T-helper 1 cell (primary cell): ENCODE measurements around the gene GNMT.
A peak's percentile ranks its signal among the peaks of the same experiment; 100 is the strongest.
"Not testable (repeated sequence)": the region's sequence is repeated elsewhere in the genome, so short reads cannot be mapped to it uniquely, and the experiment has no call there.

Experiments used
- DNase-seq, 5 donors: peaks; one replicate each; pipeline ENCODE4 v3.0.0-alpha.2; 2012 to 2020
- total RNA-seq, 4 donors: gene quantifications; one replicate each; lab custom pipeline; 2026; lab: John Stamatoyannopoulos, UW

GNMT gene
- 0.46 to 0.93 (median 0.50) reads per million in 4 donors for total RNA-seq

DNA sequence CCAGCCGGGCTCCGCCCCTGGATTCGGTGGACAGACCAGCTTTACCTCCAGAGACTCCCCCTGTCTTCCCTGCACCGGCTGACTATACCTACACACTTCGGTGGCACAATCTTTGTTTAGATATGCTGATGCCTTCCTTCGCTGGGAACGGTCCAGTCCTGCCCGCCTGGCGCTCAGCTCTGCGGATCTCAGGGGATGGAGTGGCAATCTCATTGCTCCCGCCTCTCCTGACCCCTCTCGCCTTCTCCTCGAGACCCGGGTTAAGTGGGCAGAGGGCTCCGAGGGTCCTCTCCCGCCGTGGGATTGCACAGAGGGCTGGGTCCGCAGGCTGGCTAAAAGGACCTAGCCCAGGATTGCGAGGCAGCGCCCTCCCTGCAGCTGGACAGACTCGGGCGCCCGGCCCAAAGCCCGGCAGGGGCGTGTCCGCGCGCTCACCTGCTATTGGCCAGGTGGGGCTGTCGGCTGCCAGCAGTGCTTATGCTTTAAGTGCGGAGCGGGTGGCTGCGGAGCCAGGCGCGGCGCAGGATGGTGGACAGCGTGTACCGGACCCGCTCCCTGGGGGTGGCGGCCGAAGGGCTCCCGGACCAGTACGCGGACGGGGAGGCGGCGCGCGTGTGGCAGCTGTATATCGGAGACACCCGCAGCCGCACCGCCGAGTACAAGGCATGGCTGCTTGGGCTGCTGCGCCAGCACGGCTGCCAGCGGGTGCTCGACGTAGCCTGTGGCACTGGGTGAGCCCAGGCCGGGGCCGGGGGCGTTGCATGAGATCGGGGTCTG lies at the start of gene GNMT:
Gene GNMT (plus strand): TSS at position 512 of the 777 bp plus-strand sequence. CDS start 14 bp downstream, at position 526.
- peak in 2 of 5 donors; percentile 29 to 30 for DNase-seq

DNA sequence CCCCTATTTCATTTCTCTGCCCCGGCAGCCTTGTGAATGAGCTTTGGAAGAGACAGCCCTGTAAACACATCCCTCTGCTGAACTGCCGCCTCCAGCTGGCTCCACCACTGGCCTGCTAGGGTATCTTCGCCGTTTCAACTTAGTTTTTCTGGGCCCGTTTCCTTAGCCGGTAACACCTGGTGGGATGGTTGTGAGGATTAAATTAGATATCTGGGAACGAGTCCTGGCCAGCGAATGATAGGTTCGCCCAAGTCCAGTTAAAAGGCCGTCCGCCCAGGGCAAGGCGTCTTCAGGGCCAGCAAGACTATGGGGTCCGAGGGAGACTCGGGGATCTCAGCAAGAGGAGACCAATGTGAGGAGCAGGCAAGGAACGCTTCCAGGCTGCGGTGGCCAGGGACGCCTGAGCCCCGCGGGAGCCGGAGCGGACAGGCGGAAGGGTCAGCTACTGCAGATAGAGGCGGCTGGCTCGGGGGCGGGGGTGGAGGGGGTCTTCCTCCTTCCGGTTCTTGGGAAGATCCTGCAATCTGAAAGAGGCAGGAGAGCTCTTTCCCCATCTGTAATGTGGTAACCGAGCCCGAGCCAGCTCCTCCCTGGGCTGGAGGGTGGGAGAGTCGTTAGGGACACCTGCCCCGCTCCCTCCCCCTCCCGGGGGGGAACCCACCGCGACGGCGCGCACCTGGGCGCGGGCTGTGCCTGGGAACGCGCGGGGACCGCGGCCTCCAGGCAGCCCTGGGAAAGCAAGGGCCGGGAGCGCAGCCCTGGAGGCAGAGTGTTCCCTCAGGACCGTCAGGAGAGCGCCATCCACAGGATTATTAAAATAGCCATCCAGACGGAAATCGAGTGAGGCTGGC lies 49.2 kb upstream of the GNMT start:
- DNase-seq = no peak

DNA sequence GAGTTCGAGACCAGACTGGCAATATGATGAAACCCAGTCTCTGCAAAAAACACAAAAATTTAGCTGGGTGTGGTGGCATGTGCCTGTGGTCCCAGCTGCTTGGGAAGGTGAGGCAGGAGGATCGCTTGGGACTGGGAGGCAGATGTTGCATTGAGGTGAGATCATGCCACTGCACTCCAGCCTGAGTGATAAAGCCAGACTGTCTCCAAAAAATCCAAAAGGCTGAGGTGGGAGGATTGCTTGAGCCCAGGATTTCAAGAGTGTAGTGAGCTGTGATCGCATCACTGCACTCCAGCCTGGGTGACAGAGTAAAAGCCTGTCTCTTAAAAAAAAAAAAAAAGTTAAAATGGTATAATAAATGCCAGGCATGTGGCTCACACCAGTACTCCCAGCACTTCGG lies 46.0 kb upstream of the GNMT start:
- DNase-seq = no peak

DNA sequence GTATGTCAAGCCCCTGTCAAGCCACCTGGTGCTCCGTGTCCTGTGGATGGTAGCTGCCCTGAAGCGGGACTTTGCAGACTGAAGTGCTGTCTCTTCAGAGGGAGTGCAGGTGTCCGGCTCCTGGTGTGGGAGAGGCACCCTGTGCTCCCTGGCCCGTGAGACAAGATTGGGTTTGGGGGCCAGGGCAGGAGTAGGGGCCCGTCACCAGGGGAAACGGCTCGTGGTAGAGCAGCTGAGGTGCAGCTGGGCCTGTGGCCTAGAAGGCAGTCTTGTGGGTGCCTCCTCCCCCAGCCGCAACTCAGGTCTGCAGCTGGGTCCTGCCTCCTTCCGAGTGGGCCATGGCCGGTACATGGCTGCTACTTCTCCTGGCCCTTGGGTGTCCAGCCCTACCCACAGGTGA lies 44.8 kb upstream of the GNMT start, which contains the start of gene PTCRA:
Gene PTCRA (plus strand): TSS at position 322 of the 400 bp plus-strand sequence. CDS start 17 bp downstream, at position 339.
- DNase-seq = no peak

DNA sequence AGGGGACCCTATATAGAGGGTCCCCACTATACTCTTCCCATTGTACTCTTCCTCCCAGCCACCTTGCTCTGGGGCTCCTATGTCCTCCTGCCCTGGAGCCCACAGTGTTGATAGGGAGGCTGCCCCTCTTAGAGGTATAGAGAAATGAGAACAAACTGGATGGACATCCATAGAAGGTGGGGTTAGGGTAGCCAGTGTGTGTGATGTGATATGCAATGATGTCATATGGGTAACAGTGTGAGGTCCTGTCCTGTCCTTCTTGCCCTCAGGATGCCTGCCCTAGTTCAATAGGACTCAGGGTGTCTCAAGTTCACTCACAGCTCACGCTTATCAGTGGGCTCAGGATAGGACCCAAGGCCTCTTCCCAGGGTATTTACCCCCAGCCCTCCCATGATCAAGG lies 44.3 kb upstream of the GNMT start:
- no peak for DNase-seq

DNA sequence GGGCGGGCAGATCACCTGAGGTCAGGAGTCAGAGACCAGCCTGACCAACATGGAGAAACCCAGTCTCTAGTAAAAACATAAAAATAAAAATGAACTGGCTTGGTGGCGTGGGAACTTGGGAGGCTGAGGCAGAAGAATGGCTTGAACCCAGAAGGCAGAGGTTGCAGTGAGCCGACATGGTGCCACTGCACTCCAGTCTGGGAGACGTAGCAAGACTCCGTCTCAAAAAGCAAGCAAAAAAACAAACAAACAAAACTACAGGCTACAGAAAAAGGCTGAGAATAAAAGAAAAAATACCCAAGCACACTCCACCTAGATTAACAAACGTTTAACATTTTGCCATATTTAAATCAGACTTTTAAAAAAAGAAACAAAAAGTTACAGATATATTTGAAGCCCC lies 38.8 kb upstream of the GNMT start:
- DNase-seq = no peak

DNA sequence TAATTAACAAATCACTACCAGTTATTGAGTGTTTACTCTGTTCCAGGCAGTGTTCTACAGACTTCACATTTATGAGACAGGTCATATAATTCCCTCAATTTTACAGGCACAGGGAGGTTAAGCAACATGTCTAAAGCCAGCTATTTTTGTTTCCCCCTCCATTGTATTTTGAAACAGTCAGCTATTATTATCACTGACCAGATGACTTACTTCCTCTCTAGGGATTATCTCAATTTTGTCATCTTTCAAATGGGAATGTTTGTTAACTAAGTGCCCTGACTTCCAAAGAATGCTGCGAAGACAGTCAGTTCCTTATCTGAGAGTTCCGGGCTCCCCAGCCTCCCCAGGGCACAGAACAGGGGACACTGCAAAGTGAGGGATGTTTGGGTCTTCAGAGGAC lies 36.9 kb upstream of the GNMT start:
- DNase-seq = no peak

DNA sequence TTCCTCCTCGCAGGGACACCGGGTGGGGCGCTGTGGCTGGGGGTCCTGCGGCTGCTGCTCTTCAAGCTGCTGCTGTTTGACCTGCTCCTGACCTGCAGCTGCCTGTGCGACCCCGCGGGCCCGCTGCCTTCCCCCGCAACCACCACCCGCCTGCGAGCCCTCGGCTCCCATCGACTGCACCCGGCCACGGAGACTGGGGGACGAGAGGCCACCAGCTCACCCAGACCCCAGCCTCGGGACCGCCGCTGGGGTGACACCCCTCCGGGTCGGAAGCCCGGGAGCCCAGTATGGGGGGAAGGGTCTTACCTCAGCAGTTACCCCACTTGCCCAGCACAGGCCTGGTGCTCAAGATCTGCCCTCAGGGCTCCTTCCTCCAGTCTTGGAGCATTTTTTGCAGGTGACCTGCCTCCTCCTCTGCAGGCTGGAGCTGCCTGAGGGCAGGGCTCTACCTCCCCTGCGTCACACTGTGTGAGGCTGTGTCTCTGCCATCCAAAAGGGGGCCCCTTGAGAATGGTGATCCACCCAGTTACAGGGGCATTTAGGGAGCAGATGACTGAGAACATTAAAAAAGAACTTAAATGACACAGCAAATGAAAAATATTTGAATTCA lies 35.2 kb upstream of the GNMT start:
- no peak for DNase-seq

DNA sequence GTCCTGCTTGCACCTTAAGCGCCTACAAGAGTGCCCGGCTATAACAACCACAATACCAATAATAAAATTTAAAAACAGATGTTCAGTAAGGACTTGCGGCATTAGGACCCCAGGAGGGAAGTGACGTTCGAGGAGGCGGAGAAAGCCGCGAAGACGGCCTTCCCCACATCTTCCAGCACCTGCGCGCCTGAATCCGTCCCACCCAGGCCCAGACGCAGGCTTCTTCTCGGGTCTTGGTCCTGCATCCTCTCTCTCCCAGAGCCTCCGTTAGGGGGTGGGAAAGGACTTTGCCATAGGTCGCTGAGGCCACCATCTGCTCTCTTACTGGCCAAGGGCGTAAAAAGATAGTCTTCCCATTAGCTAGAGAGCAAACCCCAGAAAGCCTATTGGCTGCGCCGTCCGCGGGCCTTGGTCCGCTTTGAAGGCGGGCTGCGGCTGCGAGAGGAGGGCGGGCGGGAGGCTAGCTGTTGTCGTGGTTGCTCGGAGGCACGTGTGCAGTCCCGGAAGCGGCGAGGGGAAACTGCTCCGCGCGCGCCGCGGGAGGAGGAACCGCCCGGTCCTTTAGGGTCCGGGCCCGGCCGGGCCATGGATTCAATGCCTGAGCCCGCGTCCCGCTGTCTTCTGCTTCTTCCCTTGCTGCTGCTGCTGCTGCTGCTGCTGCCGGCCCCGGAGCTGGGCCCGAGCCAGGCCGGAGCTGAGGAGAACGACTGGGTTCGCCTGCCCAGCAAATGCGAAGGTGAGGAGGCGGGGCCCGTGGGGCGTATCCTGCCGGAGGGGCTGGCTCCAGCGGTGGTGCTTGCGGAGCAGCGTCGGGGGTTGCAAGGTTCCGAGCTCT lies 31.4 kb upstream of the GNMT start, which contains the start of gene CNPY3:
Gene CNPY3 (plus strand): TSS at position 495 of the 835 bp plus-strand sequence. CDS start 91 bp downstream, at position 586.
- peak; percentile 85 to 99 (median 90) for DNase-seq

DNA sequence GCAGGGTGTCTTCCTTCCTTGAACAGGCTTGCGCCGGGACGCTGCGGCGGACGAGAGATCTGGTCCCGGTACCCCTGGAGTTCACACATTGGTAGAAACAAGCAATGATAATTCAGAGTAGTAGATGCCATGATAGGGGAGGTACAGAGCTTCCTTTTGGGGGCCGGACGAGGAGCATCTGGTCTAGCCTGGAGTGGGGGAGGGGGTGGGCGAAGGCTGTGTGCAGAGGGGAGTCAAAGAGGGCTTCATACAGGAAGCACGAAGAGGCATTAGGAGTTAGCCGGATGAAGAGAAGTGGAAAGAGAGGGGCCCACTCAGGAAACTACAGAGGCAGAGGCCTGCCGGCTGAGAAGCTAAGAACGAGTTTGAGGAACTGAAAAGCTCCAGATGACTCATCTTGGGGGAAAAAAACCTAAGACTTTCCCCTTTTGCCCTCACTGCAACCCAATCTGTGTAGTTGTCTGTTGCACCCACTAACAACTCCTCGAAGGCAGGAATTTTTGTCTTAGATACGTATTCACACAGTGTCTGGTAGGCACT lies 30.7 kb upstream of the GNMT start:
- DNase-seq = peak in 4 of 5 donors; percentile 31 to 83 (median 32)

DNA sequence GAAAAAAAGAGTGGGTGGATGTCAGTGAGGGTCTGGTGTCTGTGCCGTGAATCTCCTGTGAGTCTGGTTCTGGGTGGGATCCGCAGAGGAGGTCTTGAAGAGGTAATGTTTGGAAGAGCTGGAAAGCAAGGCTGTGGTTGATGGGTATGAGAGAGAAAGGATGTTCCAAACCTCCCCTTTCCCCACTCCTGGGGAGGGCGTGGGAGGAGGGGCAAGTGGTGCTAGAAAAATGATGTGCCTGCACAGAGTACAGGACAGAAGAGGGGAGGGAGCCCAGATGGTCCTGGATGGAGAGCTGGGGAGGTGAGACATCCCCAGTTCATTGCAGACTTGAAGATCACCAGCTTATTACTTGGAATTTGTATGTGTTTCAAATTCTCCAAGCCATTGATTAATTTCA lies 28.1 kb upstream of the GNMT start:
- no peak for DNase-seq

DNA sequence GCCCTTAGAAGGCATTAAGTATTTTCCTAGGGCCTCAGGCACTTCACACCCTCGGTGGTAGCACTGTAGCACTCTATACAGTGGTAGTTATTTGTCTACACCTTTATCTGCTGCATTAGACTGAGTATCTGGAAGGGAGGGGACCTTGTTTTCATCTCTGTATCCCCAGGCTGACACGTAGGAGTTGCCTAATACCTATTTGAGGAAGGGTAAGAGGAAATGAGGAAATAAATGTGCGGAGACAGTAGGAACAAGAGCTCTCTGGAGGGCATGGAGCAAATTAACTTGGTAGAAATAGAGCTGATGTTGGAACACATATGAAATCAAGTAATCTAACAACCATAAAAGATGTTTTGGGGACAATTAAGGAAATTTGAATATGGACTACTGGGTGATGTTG lies 27.3 kb upstream of the GNMT start:
- DNase-seq = no peak

DNA sequence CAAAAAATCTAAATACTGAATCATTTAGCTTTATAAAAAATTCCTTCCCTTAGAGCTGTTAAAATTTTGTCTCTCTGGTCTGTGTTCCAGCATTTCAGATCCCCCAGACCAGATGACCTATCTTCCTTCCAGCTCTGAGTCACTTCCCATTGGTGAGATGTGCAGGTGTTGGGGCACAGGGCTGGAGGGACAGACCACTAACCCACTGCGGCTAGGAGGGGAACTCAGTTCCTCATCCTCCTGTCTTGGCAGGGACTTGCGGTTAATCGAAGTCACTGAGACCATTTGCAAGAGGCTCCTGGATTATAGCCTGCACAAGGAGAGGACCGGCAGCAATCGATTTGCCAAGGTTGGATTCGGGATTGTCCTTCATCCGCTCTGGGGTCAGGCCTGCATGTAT lies 25.2 kb upstream of the GNMT start:
- no peak for DNase-seq

DNA sequence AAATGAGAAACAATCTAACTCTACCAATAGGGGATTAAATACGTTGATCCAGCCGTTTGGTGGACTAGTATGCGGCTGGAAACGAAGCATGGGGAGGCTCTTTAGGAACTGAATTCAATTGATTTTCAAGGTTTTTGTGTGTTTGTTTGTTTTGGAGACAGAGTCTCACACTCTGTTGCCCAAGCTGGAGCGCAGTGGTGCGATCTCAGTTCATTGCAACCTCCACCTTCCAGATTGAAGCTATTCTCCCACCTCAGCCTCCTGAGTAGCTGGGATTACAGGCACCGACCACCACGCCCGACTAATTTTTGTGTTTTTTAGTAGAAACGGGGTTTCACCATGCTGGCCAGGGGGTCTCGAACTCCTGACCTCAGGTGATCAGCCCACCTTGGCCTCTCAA lies 24.2 kb upstream of the GNMT start:
- no peak for DNase-seq

DNA sequence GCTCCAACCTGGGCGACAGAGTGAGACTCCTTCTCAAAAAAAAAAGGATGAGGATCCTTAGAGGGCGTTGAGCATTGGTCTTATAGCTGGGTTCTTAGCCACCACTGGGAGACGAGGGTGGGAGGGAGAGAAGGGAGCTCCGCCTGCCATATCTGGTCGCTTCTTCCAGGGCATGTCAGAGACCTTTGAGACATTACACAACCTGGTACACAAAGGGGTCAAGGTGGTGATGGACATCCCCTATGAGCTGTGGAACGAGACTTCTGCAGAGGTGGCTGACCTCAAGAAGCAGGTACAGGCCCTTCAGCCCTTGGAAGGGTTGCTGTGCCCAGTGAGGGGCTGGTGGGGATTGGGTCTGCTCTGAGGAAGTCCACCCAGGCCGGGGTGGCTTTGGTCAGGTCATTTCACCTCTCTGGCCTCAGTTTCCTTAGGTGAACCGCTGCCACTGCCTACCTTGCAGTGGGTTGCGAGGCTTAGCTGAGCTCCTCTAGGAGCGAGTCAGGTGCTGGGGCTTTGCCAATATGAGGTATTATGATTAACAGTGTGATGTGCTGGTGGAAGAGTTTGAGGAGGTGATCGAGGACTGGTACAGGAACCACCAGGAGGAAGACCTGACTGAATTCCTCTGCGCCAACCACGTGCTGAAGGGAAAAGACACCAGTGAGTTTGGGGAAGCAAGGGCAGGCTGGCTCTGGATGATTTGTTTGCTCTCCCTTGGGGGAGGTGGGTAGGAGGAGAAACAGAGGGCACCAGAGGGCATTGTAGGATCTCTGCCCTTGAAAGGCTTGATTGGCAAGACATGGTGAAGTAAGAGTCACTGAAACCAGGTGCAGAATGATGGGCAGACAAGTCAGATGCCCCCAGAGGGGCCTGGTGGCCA lies 22.8 kb upstream of the GNMT start:
- DNase-seq = no peak

DNA sequence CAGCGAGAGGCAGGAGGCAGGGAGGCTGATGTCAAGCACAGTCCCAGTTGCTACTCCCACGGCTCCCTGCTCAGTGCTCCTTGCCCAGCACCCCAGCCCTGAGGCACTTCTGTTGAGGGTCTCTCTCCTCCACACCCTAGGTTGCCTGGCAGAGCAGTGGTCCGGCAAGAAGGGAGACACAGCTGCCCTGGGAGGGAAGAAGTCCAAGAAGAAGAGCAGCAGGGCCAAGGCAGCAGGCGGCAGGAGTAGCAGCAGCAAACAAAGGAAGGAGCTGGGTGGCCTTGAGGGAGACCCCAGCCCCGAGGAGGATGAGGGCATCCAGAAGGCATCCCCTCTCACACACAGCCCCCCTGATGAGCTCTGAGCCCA lies 22.1 kb upstream of the GNMT start:
- DNase-seq = no peak

DNA sequence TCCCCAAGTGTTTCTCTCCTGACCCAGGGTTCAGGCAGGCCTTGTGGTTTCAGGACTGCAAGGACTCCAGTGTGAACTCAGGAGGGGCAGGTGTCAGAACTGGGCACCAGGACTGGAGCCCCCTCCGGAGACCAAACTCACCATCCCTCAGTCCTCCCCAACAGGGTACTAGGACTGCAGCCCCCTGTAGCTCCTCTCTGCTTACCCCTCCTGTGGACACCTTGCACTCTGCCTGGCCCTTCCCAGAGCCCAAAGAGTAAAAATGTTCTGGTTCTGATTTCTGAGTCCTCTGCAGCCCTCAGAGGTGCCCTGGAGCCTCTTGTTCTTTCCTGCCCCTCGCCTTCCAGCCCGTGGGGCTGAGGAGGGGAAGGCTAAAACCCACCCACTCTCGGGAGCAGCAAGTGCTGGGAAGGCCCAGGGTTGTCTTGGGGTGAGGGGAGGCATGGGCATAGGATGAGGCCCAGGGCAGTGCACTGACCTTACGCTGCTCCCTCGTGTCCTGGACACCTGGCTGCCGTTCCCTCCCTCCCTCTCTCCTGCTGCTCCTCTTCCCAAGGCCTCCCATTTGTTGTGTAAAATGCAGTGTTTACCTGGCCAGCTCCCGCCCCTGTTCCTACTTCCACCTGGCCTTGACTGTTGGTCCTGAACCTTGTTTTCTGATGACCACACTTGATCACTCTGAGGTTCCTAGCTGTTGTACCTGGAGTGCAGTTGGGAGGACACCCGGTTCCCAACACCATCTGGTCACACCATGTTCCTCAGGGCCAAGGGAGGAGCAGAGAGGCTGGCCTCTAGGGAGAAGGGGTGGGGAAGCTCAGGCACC lies 21.4 kb upstream of the GNMT start:
- DNase-seq = no peak

DNA sequence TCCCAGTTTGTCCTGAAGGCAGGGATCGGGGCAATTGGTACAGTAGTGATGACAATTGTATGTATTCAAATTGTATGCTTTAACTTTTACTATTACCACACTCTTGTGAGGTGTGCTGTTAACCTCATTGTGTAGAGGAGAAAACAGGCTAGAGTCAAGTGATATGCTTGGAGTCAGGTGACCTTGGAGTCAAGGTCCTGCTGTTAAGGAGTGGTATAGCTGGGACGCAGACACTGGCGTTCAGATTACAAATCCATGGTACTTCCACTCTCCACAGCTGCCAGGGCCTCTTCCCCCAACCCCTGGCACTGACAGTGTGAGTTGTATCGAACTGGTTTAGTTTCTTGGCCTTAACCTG lies 20.8 kb upstream of the GNMT start:
- DNase-seq = no peak

DNA sequence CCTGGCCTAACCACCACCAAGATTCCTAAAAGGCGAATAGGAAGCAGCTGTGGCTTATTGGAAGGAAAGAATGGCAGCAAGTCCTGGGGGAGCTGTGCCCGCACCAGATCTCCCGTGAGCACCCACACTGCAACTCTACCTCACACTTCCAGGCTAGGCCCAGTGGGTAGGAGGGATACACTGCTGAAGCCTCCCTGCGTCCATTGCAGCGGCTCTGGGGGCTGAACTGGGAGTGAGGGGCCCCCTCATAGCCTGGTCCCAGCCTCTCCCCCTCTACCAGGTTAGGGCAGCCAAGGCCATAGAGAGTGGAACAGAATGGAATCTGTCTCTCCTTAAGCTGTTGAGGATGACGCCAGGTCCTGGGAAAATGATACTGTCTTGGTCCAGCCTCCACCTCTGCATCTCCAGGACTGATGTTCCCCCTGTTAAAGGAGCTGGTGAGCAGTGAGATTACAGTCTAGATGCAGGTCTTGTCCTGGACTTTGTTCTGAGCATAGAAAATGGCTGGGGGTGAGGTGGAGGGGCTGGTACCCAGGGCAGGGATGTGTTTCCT lies 20.0 kb upstream of the GNMT start:
- no peak for DNase-seq

DNA sequence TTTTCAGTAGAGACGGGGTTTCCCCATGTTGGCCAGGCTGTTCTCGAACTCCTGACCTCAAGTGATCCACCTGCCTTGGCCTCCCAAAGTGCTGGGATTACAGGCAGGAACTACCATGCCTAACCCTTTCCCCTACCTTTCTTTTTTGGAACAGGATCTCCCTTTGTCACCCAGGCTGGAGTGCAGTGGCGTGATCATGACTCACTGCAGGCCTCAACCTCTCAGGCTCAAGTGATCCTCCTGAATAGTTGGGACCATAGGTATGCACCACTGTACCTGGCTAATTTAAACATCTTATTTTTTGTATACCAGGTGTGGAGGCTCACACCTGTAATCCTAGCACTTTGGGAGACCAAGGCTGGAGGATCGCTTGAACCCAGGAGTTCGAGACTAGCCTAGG lies 19.2 kb upstream of the GNMT start:
- not testable (repeated sequence) for DNase-seq
